BE2C (cell line): ENCODE data around the gene POLRMT.

Experiments
- DNase-seq: peaks from one replicate; pipeline ENCODE4 v3.0.0-alpha.2; 2020
- H3K27me3 ChIP-seq: fragments of 250-450 bp; sonication (Bioruptor Pico); 2 replicates; pipeline ENCODE4 v1.5.1; 2020; ENCODE audit warnings: mild to moderate bottlenecking
- H3K36me3 ChIP-seq: fragments of 250-450 bp; sonication (Bioruptor Pico); 2 replicates; pipeline ENCODE4 v1.5.1; 2020; ENCODE audit warnings: mild to moderate bottlenecking
- H3K4me1 ChIP-seq: fragments of 250-450 bp; sonication (Bioruptor Pico); 2 replicates; pipeline ENCODE4 v1.5.1; 2020
- H3K4me3 ChIP-seq: 2 replicates; pipeline ENCODE4 v1.5.1; 2011; ENCODE audit warnings: low read depth, low read length
- H3K9me3 ChIP-seq: fragments of 250-450 bp; sonication (Bioruptor Pico); 2 replicates; pipeline ENCODE4 v1.5.1; 2020
- TF ChIP-seq, protein P1 (sequence below): IDR thresholded peaks from 2 replicates; pipeline ENCODE4 v1.5.1; 2012; ENCODE audit warnings: mild to moderate bottlenecking, low read depth, low read length

The POLRMT gene

DNA sequence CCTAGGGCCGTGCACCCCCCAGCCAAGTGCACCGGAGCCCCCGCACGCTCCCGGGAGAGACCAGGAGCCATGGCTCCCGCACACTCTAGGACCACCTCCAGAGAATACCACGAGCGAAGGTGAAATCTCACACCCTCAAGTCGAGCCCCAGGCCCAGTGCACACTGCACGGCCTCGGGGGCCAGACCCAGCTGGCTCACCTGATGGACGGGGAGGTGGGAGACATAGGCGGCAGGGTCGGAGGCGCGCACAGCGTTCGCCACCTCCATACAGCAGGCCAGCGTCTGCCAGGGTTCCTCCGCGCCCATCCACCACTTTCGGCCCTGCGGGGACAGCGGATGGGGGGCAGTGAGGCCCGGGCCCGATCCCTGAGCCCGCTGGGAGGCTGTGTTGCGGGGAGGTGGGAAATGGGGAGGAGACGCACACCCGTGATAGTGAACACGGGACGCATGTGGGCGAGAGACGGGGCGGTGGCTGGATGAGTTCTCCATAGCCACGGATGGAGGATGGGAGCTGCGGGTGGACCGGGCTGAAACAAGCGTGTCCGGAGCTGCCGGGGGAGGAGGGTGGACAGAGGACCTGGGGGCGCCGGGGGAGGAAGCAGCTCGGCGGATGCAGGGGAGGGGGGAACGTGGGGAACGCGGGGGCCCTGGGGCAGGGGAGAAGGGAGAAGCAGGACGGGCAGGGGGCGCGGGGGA, 13.0 kb downstream of the POLRMT start:
- no peak for DNase-seq
- H3K4me1 ChIP-seq, result peaks cover 6% of the 10 kb centered on the region
- H3K9me3 ChIP-seq, result no peaks in the 10 kb centered on the region
- H3K36me3 ChIP-seq, result peaks cover 66% of the 10 kb centered on the region
- no peak overlapping the region for H3K4me3 ChIP-seq
- no peaks in the 10 kb centered on the region for H3K27me3 ChIP-seq
- TF ChIP-seq, protein P1, sequence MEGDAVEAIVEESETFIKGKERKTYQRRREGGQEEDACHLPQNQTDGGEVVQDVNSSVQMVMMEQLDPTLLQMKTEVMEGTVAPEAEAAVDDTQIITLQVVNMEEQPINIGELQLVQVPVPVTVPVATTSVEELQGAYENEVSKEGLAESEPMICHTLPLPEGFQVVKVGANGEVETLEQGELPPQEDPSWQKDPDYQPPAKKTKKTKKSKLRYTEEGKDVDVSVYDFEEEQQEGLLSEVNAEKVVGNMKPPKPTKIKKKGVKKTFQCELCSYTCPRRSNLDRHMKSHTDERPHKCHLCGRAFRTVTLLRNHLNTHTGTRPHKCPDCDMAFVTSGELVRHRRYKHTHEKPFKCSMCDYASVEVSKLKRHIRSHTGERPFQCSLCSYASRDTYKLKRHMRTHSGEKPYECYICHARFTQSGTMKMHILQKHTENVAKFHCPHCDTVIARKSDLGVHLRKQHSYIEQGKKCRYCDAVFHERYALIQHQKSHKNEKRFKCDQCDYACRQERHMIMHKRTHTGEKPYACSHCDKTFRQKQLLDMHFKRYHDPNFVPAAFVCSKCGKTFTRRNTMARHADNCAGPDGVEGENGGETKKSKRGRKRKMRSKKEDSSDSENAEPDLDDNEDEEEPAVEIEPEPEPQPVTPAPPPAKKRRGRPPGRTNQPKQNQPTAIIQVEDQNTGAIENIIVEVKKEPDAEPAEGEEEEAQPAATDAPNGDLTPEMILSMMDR, result no peak

DNA sequence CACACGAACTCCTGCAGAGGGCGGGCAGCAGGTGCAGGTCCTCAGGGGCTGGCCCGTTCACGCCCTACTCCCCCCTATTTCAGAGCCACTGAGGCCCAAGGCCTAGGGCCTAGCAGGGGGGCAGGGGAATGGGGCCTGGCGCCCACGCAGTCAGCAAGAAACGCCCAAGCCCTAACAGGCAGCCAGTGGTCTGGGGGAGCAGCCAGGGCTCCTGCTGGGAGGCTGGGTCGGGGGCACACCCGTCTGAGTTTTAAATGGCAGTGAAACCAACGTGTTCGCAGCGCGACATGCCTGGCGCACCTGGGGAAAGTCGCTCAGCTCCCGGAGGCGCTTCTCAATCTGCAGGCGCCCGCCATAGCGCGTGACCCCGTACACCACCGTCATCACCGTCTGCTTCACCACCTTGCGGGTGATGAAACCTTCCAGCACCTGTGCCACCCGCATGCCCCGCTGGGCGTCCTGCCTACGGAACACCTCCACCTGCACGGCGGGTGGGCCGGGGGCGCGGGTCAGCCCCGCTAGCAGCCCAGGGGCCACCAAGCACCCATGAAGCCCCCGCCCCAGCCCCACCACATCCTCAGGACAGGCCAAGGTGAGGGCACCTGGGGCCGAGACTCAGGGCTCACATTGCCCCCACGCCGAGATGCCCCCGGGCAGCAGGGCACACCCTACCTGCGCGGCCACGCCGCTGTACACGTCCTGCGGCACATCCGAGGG, 13.9 kb downstream of the POLRMT start:
- TF ChIP-seq, protein P1, result no peak
- Histone ChIP-seq H3K9me3 (no peaks in the 10 kb centered on the region), H3K4me3 (no peak overlapping the region), H3K4me1 (peaks cover 6% of the 10 kb centered on the region), H3K36me3 (peaks cover 63% of the 10 kb centered on the region), H3K27me3 (no peaks in the 10 kb centered on the region)
- DNase-seq, result no peak

DNA sequence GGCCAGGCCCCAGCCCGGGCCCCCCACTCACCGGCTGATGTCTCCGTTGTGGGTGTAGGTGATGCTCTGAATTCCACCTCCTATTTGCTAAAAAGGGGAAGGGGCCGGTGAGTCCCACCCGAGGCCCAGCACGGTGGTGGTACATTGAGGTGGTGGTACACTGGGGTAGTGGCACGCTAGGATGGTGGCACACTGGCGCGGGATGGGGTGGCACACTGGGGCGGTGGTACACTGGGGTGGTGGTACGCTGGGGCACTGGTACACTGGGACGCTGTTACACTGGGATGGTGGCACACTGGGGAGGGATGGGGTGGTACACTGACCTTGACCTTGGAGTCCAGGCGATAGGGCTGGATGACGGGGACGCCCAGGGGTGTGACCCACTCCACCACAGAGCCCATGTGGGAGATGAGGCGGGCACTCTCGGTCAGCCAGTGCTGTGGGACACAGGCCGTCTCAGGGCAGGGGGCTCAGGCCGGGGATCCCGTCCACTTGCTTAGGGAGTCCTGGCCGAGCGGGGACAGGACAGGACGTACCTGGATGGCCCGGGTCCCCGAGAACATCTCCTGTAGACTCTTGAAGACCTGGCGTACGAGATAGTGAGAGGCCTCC, 14.6 kb downstream of the POLRMT start:
- H3K36me3 ChIP-seq, result peaks cover 61% of the 10 kb centered on the region

GRCh38 chr19:618247-618619, 15.1 kb downstream of the POLRMT start:
- Histone ChIP-seq H3K4me1 (no peaks in the 10 kb centered on the region), H3K36me3 (peaks cover 55% of the 10 kb centered on the region), H3K4me3 (no peak overlapping the region), H3K27me3 (no peaks in the 10 kb centered on the region), H3K9me3 (no peaks in the 10 kb centered on the region)
- TF ChIP-seq, protein P1, result no peak
- DNase-seq, result no peak

More for the DNA sequence above, 14.6 kb downstream of the POLRMT start:
- no peak for DNase-seq
- Histone ChIP-seq H3K4me3 (no peak overlapping the region), H3K4me1 (no peaks in the 10 kb centered on the region; the same call in none of the 2 replicates), H3K27me3 (no peaks in the 10 kb centered on the region), H3K9me3 (no peaks in the 10 kb centered on the region)
- TF ChIP-seq, protein P1, result no peak

GRCh38 chr19:617551-618246, 15.6 kb downstream of the POLRMT start:
- Histone ChIP-seq H3K9me3 (no peaks in the 10 kb centered on the region), H3K4me3 (no peak overlapping the region), H3K27me3 (no peaks in the 10 kb centered on the region), H3K4me1 (no peaks in the 10 kb centered on the region), H3K36me3 (peaks cover 57% of the 10 kb centered on the region)
- TF ChIP-seq, protein P1, result no peak
- DNase-seq, result no peak
